ENCODE measurements around the gene PLD5.
"Not testable (repeated sequence)": the region's sequence is repeated elsewhere in the genome, so short reads cannot be mapped to it uniquely, and the experiment has no call there.

PLD5 gene

DNA sequence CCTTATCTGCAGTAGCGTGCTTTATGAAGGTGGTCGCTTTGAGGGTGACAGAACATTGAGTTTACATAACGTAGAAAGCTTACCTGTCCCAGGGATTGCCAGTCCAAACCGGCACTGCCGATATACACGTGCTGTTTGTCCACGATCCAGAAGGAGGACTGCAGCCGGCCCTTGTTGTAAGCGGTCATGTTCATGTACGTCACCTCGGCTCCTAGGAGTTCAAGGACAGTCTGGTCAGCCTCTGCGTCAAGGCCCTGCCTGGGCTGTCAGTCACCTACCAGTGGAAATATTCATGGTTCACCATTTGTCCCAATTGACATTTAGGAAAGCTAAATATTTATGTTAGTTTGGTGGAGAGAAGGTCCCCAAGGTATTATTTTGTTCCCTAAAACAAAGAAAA is 304.6 kb downstream of the PLD5 start:
- Histone ChIP-seq H3K27me3 (ENCODE audit: control insufficient read depth in 2 of 2, insufficient read depth in 2 of 2, low read length in 2 of 2) (no peaks in the 10 kb centered on the region), H3K27ac (ENCODE audit: low read depth in 2 of 2, low read length in 2 of 2) (no peak overlapping the region)

DNA sequence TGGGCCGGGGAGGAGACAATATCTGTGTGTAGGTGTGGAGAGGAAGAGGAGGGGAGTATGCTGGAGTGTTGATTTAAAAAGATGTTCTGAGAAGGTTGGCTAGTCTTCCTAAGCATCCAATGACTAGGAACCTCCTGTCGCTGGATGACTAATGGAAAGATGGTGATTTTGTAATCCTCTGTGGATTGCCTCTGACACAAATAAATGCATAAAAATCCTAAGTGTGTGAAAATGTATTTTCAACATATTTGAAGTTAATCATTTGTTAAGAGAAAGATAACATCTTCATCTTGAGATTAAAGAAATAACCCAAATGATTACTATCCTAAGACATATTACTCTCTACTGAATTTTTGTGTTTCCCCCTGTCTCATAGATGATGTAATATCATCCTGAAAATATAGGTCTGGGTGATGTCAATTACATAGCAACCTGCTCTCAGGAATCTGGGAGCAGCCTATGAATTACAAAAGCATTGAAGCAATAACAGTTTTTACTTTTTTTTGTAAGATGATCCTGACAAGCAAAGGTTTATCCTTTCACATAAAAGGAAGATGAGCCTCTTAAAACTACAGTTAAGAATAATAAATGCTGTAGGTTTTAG is 305.1 kb downstream of the PLD5 start:
- H3K4me3 ChIP-seq (ENCODE audit: low read length in 2 of 2): no peak overlapping the region
- H3K27ac ChIP-seq (ENCODE audit: low read depth in 2 of 2, low read length in 2 of 2): no peak overlapping the region
- H3K36me3 ChIP-seq (ENCODE audit: control insufficient read depth in 2 of 2, insufficient read depth in 2 of 2, low read length in 2 of 2): no peaks in the 10 kb centered on the region
- H3K9me3 ChIP-seq (ENCODE audit: control insufficient read depth in 2 of 2, low read length in 2 of 2): peaks cover 0 to 2% of the 10 kb centered on the region in 2 donors
- H3K9ac ChIP-seq (ENCODE audit: low read depth in 1 of 2, low read length in 2 of 2): no peak overlapping the region
- no peaks in the 10 kb centered on the region for H3K27me3 ChIP-seq (ENCODE audit: control insufficient read depth in 2 of 2, insufficient read depth in 2 of 2, low read length in 2 of 2)
- no peaks in the 10 kb centered on the region for H3K4me1 ChIP-seq (ENCODE audit: control insufficient read depth in 2 of 2, insufficient read depth in 2 of 2, low read length in 2 of 2)

More for the DNA sequence above, 304.6 kb downstream of the PLD5 start:
- Histone ChIP-seq H3K9ac (ENCODE audit: low read depth in 1 of 2, low read length in 2 of 2) (no peak overlapping the region), H3K4me3 (ENCODE audit: low read length in 2 of 2) (no peak overlapping the region), H3K36me3 (ENCODE audit: control insufficient read depth in 2 of 2, insufficient read depth in 2 of 2, low read length in 2 of 2) (no peaks in the 10 kb centered on the region), H3K9me3 (ENCODE audit: control insufficient read depth in 2 of 2, low read length in 2 of 2) (peaks cover 0 to 2% of the 10 kb centered on the region in 2 donors), H3K4me1 (ENCODE audit: control insufficient read depth in 2 of 2, insufficient read depth in 2 of 2, low read length in 2 of 2) (no peaks in the 10 kb centered on the region)

DNA sequence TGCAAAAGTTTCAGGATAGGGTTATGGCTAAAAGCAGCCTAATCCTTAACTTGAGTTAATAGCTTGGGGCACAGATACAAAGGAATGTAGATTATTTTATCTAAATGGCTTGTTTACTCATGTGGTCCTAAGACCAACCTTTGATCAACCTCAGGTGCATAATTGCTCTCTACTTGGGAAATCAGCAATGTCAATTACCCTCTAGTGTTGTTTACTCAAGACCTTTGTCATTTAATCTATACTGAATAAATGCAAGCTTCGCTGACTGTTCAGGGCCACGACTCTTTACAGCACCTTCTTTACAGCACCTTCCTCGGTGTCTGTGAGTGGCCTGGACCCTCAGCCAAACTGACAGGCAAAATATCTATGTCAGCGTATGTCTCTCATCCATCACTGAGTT is 308.1 kb downstream of the PLD5 start:
- Histone ChIP-seq H3K36me3 (ENCODE audit: control insufficient read depth in 2 of 2, insufficient read depth in 2 of 2, low read length in 2 of 2) (no peaks in the 10 kb centered on the region), H3K9me3 (ENCODE audit: control insufficient read depth in 2 of 2, low read length in 2 of 2) (peaks cover 0 to 2% of the 10 kb centered on the region in 2 donors)

DNA sequence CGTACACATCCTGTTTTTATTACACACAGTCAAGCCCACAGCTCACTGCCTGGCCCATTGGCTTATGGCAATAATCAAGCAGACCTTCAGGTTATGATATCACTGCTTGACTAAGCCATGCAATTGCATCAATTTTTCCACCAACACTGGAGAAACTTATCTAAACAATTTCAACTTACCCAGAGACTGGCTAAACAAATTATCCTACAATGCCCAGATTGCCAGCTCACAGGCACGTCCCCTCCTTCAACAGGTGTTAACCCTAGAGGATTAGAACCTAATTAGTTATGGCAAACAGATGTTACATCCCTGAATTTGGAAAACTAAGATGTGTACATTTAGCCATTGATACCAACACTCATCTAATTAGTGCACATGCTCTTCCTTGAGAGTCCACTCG is 310.0 kb downstream of the PLD5 start:
- not testable (repeated sequence) for H3K27me3 ChIP-seq (ENCODE audit: control insufficient read depth in 2 of 2, insufficient read depth in 2 of 2, low read length in 2 of 2); H3K9ac ChIP-seq (ENCODE audit: low read depth in 1 of 2, low read length in 2 of 2); H3K4me3 ChIP-seq (ENCODE audit: low read length in 2 of 2); H3K27ac ChIP-seq (ENCODE audit: low read depth in 2 of 2, low read length in 2 of 2); H3K4me1 ChIP-seq (ENCODE audit: control insufficient read depth in 2 of 2, insufficient read depth in 2 of 2, low read length in 2 of 2); H3K36me3 ChIP-seq (ENCODE audit: control insufficient read depth in 2 of 2, insufficient read depth in 2 of 2, low read length in 2 of 2); H3K9me3 ChIP-seq (ENCODE audit: control insufficient read depth in 2 of 2, low read length in 2 of 2)

More for the DNA sequence above, 308.1 kb downstream of the PLD5 start:
- H3K27ac ChIP-seq (ENCODE audit: low read depth in 2 of 2, low read length in 2 of 2): no peak overlapping the region
- no peak overlapping the region for H3K4me3 ChIP-seq (ENCODE audit: low read length in 2 of 2)
- no peaks in the 10 kb centered on the region for H3K27me3 ChIP-seq (ENCODE audit: control insufficient read depth in 2 of 2, insufficient read depth in 2 of 2, low read length in 2 of 2)
- no peak overlapping the region for H3K9ac ChIP-seq (ENCODE audit: low read depth in 1 of 2, low read length in 2 of 2)
- no peaks in the 10 kb centered on the region for H3K4me1 ChIP-seq (ENCODE audit: control insufficient read depth in 2 of 2, insufficient read depth in 2 of 2, low read length in 2 of 2)

DNA sequence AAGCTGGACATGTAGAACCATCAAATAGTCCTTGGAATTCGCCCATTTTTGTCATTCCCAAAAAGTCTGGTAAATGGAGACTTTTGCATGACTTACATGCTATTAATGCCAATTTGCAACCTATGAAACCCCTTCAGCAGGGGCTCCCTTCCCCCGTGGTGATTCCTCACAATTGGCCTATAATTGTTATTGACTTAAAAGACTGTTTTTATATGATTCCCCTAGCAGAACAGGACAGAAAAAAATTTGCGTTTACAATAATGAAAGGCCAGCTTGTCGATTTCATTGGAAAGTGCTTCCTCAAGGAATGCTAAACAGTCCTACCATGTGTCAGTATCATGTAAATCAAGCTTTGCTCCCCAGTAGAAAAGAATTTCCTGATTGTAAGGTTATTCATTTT is 311.5 kb downstream of the PLD5 start:
- H3K27me3 ChIP-seq (ENCODE audit: control insufficient read depth in 2 of 2, insufficient read depth in 2 of 2, low read length in 2 of 2); H3K9me3 ChIP-seq (ENCODE audit: control insufficient read depth in 2 of 2, low read length in 2 of 2); H3K4me3 ChIP-seq (ENCODE audit: low read length in 2 of 2); H3K36me3 ChIP-seq (ENCODE audit: control insufficient read depth in 2 of 2, insufficient read depth in 2 of 2, low read length in 2 of 2); H3K27ac ChIP-seq (ENCODE audit: low read depth in 2 of 2, low read length in 2 of 2); H3K4me1 ChIP-seq (ENCODE audit: control insufficient read depth in 2 of 2, insufficient read depth in 2 of 2, low read length in 2 of 2); H3K9ac ChIP-seq (ENCODE audit: low read depth in 1 of 2, low read length in 2 of 2): not testable (repeated sequence)

DNA sequence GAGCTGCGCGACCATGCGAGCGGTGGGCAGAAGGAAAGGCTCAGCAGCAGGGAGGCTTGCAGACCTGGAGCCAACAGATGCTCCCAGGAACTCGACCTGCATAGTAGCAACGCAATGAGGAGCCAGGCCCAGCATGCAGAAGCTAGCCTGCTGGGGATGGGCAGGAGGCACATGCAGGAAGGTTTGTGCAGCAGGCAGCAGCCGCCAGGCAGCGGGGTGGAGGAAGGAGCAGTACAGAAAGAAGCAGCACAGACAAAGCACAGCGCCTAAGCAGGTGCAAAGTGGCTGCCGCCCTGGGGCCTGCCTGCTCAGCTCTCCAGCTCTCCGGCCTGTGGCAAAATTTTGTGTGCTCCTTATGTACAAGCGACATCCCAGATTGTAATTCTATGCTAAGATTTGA is 312.1 kb downstream of the PLD5 start:
- Histone ChIP-seq H3K9ac (ENCODE audit: low read depth in 1 of 2, low read length in 2 of 2) (no peak overlapping the region), H3K9me3 (ENCODE audit: control insufficient read depth in 2 of 2, low read length in 2 of 2) (no peaks in the 10 kb centered on the region)

DNA sequence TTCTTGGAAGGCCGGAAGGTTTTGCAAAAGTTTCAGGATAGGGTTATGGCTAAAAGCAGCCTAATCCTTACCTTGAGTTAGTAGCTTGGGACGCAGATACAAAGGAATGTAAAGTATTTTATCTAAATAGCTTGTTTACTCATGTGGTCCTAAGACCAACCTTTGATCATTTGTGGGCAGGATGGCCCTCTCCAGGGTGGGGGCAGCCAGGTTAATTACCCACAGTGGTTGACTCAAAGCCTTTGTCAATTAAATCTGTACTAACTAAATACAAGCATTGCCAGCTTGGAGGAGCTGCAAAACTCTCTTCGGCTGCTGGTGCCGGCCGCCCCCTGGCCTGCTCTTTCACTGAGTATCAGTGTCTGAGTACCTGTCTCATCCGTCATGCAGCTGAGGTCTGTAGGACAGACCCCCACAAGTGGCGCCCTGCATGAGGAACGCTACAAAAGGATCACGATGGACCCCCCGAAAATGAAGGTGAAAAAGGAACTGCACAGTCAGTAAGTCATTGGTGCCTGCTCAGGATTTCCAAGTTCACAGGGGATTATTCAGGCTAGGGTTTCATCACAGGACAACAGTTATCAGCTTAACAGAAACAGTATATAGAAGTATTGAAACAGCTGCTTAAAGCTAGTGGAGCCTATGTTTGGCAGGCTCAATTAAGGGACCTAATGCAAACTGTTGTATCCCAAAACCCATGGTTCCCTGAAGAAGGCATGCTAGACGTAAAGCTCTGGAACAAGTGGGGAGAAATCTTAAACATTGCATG is 313.1 kb downstream of the PLD5 start:
- Histone ChIP-seq H3K9me3 (ENCODE audit: control insufficient read depth in 2 of 2, low read length in 2 of 2) (no peaks in the 10 kb centered on the region), H3K4me3 (ENCODE audit: low read length in 2 of 2) (no peak overlapping the region), H3K27me3 (ENCODE audit: control insufficient read depth in 2 of 2, insufficient read depth in 2 of 2, low read length in 2 of 2) (no peaks in the 10 kb centered on the region), H3K27ac (ENCODE audit: low read depth in 2 of 2, low read length in 2 of 2) (no peak overlapping the region), H3K9ac (ENCODE audit: low read depth in 1 of 2, low read length in 2 of 2) (no peak overlapping the region), H3K36me3 (ENCODE audit: control insufficient read depth in 2 of 2, insufficient read depth in 2 of 2, low read length in 2 of 2) (no peaks in the 10 kb centered on the region), H3K4me1 (ENCODE audit: control insufficient read depth in 2 of 2, insufficient read depth in 2 of 2, low read length in 2 of 2) (no peaks in the 10 kb centered on the region)

More for the DNA sequence above, 312.1 kb downstream of the PLD5 start:
- H3K27me3 ChIP-seq (ENCODE audit: control insufficient read depth in 2 of 2, insufficient read depth in 2 of 2, low read length in 2 of 2): no peaks in the 10 kb centered on the region
- H3K4me1 ChIP-seq (ENCODE audit: control insufficient read depth in 2 of 2, insufficient read depth in 2 of 2, low read length in 2 of 2): no peaks in the 10 kb centered on the region
- H3K36me3 ChIP-seq (ENCODE audit: control insufficient read depth in 2 of 2, insufficient read depth in 2 of 2, low read length in 2 of 2): no peaks in the 10 kb centered on the region
- no peak overlapping the region for H3K27ac ChIP-seq (ENCODE audit: low read depth in 2 of 2, low read length in 2 of 2)
- H3K4me3 ChIP-seq (ENCODE audit: low read length in 2 of 2): no peak overlapping the region

DNA sequence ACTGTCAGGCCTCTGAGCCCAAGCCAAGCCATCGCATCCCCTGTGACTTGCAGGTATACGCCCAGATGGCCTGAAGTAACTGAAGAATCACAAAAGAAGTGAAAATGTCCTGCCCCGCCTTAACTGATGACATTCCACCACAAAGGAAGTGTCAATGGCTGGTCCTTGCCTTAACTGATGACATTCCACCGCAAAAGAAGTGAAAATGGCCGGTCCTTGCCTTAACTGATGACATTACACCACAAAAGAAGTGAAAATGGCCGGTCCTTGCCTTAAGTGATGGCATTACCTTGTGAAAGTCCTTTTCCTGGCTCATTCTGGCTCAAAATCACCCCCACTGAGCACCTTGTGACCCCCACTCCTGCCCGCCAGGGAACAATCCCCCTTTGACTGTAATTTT is 314.2 kb downstream of the PLD5 start:
- not testable (repeated sequence) for H3K4me3 ChIP-seq (ENCODE audit: low read length in 2 of 2); H3K27ac ChIP-seq (ENCODE audit: low read depth in 2 of 2, low read length in 2 of 2); H3K36me3 ChIP-seq (ENCODE audit: control insufficient read depth in 2 of 2, insufficient read depth in 2 of 2, low read length in 2 of 2); H3K9ac ChIP-seq (ENCODE audit: low read depth in 1 of 2, low read length in 2 of 2); H3K9me3 ChIP-seq (ENCODE audit: control insufficient read depth in 2 of 2, low read length in 2 of 2); H3K4me1 ChIP-seq (ENCODE audit: control insufficient read depth in 2 of 2, insufficient read depth in 2 of 2, low read length in 2 of 2); H3K27me3 ChIP-seq (ENCODE audit: control insufficient read depth in 2 of 2, insufficient read depth in 2 of 2, low read length in 2 of 2)

DNA sequence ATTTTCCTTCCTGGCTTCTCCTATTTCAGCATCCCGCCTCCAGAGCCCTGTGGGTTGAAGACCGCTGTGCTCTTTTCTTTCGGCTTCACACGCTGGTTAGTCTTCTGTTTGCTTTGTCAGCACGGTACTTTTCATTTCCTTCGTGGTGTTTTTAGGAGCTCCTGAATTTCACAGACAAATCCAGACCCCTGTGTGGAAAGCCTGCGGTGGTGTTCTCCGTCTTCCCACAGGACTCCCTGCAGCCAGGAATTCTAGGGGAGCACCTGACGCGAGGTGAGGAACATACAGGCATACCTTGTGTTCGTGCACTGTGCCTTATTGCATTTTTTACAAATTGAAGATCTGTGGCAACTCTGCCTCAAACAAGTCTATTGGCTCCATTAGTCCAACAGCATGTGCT is 315.4 kb downstream of the PLD5 start:
- Histone ChIP-seq H3K9me3 (ENCODE audit: control insufficient read depth in 2 of 2, low read length in 2 of 2) (no peaks in the 10 kb centered on the region), H3K36me3 (ENCODE audit: control insufficient read depth in 2 of 2, insufficient read depth in 2 of 2, low read length in 2 of 2) (no peaks in the 10 kb centered on the region), H3K27me3 (ENCODE audit: control insufficient read depth in 2 of 2, insufficient read depth in 2 of 2, low read length in 2 of 2) (no peaks in the 10 kb centered on the region), H3K9ac (ENCODE audit: low read depth in 1 of 2, low read length in 2 of 2) (no peak overlapping the region), H3K4me3 (ENCODE audit: low read length in 2 of 2) (no peak overlapping the region), H3K27ac (ENCODE audit: low read depth in 2 of 2, low read length in 2 of 2) (no peak overlapping the region), H3K4me1 (ENCODE audit: control insufficient read depth in 2 of 2, insufficient read depth in 2 of 2, low read length in 2 of 2) (no peaks in the 10 kb centered on the region)

DNA sequence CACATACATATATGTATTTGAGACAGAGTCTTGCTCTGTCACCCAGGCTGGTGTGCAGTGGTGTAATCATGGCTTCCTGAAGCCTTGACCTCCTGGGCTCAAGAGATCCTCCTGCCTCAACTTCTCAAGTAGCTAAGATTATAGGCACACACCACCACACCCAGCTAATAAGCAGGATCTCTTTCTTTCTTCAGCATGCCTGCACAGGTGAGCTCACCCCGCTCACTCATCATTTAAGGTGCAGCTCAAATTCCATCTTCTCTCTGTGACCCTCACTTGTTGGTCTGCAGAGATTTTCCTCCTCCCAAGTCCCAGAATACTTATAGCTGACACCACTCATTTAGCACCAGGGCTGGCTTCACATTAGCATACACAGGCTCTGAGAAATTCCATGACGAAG is 316.5 kb downstream of the PLD5 start:
- no peaks in the 10 kb centered on the region for H3K4me1 ChIP-seq (ENCODE audit: control insufficient read depth in 2 of 2, insufficient read depth in 2 of 2, low read length in 2 of 2)
- no peak overlapping the region for H3K27ac ChIP-seq (ENCODE audit: low read depth in 2 of 2, low read length in 2 of 2)
- no peaks in the 10 kb centered on the region for H3K9me3 ChIP-seq (ENCODE audit: control insufficient read depth in 2 of 2, low read length in 2 of 2)
- H3K36me3 ChIP-seq (ENCODE audit: control insufficient read depth in 2 of 2, insufficient read depth in 2 of 2, low read length in 2 of 2): no peaks in the 10 kb centered on the region
- no peak overlapping the region for H3K4me3 ChIP-seq (ENCODE audit: low read length in 2 of 2)
- no peaks in the 10 kb centered on the region for H3K27me3 ChIP-seq (ENCODE audit: control insufficient read depth in 2 of 2, insufficient read depth in 2 of 2, low read length in 2 of 2)
- H3K9ac ChIP-seq (ENCODE audit: low read depth in 1 of 2, low read length in 2 of 2): no peak overlapping the region

All from mucosa of rectum (tissue), 2 donors.